NB4 (cell line): ENCODE measurements around the gene MAGEL2.

ENCODE experiments used
- CTCF ChIP-seq: IDR thresholded peaks from one replicate; pipeline ENCODE4 v1.5.1; 2012; ENCODE audit warnings: low read depth, low read length
- MAX ChIP-seq: IDR thresholded peaks from 2 replicates; pipeline ENCODE4 v1.6.1; 2011; ENCODE audit warnings: low read depth, low read length
- MYC ChIP-seq: IDR thresholded peaks from 2 replicates; pipeline ENCODE4 v1.6.1; 2011; ENCODE audit warnings: low read depth, low read length
- POLR2A ChIP-seq: IDR thresholded peaks from 2 replicates; pipeline ENCODE4 v1.6.1; 2011; ENCODE audit warnings: mild to moderate bottlenecking; ENCODE audit not compliant: insufficient read length; ENCODE audit errors: extremely low read depth

GRCh38 chr15:23695282-23695681, 47.6 kb upstream of the MAGEL2 start:
- no peak for TF ChIP-seq CTCF
- TF ChIP-seq POLR2A, result no peak
- TF ChIP-seq MAX, result no peak
- no peak for TF ChIP-seq MYC
